GM19324 (cell line): ENCODE data around the gene HSD17B4.
"Not testable (repeated sequence)": the region's sequence is repeated elsewhere in the genome, so short reads cannot be mapped to it uniquely, and the experiment has no call there.

Experiments used
- ATAC-seq: cut with Tn5 transposase; IDR thresholded peaks from one replicate; pipeline ENCODE4 v1.9.1; 2021; ENCODE audit warnings: mild to moderate bottlenecking, moderate library complexity; ENCODE audit not compliant: unreplicated experiment, low FRiP score

HSD17B4 gene

GRCh38 chr5:119428574-119428973 lies 23.7 kb upstream of the HSD17B4 start:
- ATAC-seq = not testable (repeated sequence)

- ATAC-seq = not testable (repeated sequence)
Measured at GRCh38 chr5:119432674-119433237, 19.5 kb upstream of the HSD17B4 start.

GRCh38 chr5:119435436-119436132 lies 16.7 kb upstream of the HSD17B4 start:
- ATAC-seq = peak; percentile 88

- ATAC-seq = not testable (repeated sequence)
Measured at GRCh38 chr5:119437785-119438586, 14.3 kb upstream of the HSD17B4 start.

- ATAC-seq = not testable (repeated sequence)
Measured at GRCh38 chr5:119438587-119438917, 13.7 kb upstream of the HSD17B4 start.

- no peak for ATAC-seq
Measured at GRCh38 chr5:119439140-119439631, 13.1 kb upstream of the HSD17B4 start.

- ATAC-seq = not testable (repeated sequence)
Measured at GRCh38 chr5:119439632-119440031, 12.7 kb upstream of the HSD17B4 start.

- not testable (repeated sequence) for ATAC-seq
Measured at GRCh38 chr5:119444643-119445042, 7.7 kb upstream of the HSD17B4 start.

GRCh38 chr5:119445544-119445943 lies 6.8 kb upstream of the HSD17B4 start:
- no peak for ATAC-seq

- no peak for ATAC-seq
Measured at GRCh38 chr5:119449882-119450281, 2.4 kb upstream of the HSD17B4 start.

- ATAC-seq = not testable (repeated sequence)
Measured at GRCh38 chr5:119450627-119451026, 1.7 kb upstream of the HSD17B4 start.

GRCh38 chr5:119451561-119451960 lies 736 bp upstream of the HSD17B4 start:
- ATAC-seq = no peak

GRCh38 chr5:119452060-119452372 lies 281 bp upstream of the HSD17B4 start:
- no peak for ATAC-seq

- ATAC-seq = no peak
Measured at GRCh38 chr5:119453040-119453373, 710 bp downstream of the HSD17B4 start.

GRCh38 chr5:119454171-119454570 lies 1.9 kb downstream of the HSD17B4 start:
- ATAC-seq = no peak

GRCh38 chr5:119458911-119459632 lies 6.8 kb downstream of the HSD17B4 start:
- no peak for ATAC-seq

- ATAC-seq = no peak
Measured at GRCh38 chr5:119465640-119466039, 13.3 kb downstream of the HSD17B4 start.

- no peak for ATAC-seq
Measured at GRCh38 chr5:119468286-119468685, 16.0 kb downstream of the HSD17B4 start.

GRCh38 chr5:119470105-119470763 lies 17.9 kb downstream of the HSD17B4 start:
- ATAC-seq = peak; percentile 68

GRCh38 chr5:119470851-119471451 lies 18.7 kb downstream of the HSD17B4 start:
- ATAC-seq = no peak
